NCI-H1105 treated with DMSO at 0.1 percent for 48 hours (cell line): ENCODE measurements around the gene PAFAH2.
A peak's percentile ranks its signal among the peaks of the same experiment; 100 is the strongest.
"Not testable (repeated sequence)": the region's sequence is repeated elsewhere in the genome, so short reads cannot be mapped to it uniquely, and the experiment has no call there.

Experiments used
- DNase-seq: peaks from one replicate; lab custom pipeline; 2025; lab: John Stamatoyannopoulos, UW

Gene PAFAH2

GRCh38 chr1:26010825-26011224, 13.0 kb upstream of the PAFAH2 start:
- no peak for DNase-seq

GRCh38 chr1:26009796-26010447, 12.1 kb upstream of the PAFAH2 start:
- peak; percentile 7 for DNase-seq

- DNase-seq: no peak
These were observed 8.8 kb upstream of the PAFAH2 start for GRCh38 chr1:26006710-26007109.

GRCh38 chr1:26005434-26006105, 7.7 kb upstream of the PAFAH2 start:
- no peak for DNase-seq

- no peak for DNase-seq
These were observed 5.9 kb upstream of the PAFAH2 start for GRCh38 chr1:26003756-26004155.

- DNase-seq: no peak
These were observed 5.4 kb upstream of the PAFAH2 start for GRCh38 chr1:26003262-26003661.

GRCh38 chr1:25999041-25999800, 1.4 kb upstream of the PAFAH2 start:
- DNase-seq: no peak

GRCh38 chr1:25996966-25997827, 666 bp downstream of the PAFAH2 start:
- no peak for DNase-seq

GRCh38 chr1:25994402-25995150, 3.3 kb downstream of the PAFAH2 start:
- no peak for DNase-seq

- no peak for DNase-seq
These were observed 4.5 kb downstream of the PAFAH2 start for GRCh38 chr1:25993197-25993951.

- DNase-seq: no peak
These were observed 5.1 kb downstream of the PAFAH2 start for GRCh38 chr1:25992689-25993171.

- no peak for DNase-seq
These were observed 5.8 kb downstream of the PAFAH2 start for GRCh38 chr1:25991937-25992688.

GRCh38 chr1:25990702-25991395, 7.0 kb downstream of the PAFAH2 start:
- DNase-seq: no peak

GRCh38 chr1:25990251-25990650, 7.6 kb downstream of the PAFAH2 start:
- DNase-seq: no peak

GRCh38 chr1:25989440-25990234, 8.2 kb downstream of the PAFAH2 start:
- DNase-seq: no peak

- DNase-seq: no peak
These were observed 9.9 kb downstream of the PAFAH2 start for GRCh38 chr1:25987951-25988350.

GRCh38 chr1:25986773-25987172, 11.1 kb downstream of the PAFAH2 start:
- not testable (repeated sequence) for DNase-seq

- DNase-seq: no peak
These were observed 12.2 kb downstream of the PAFAH2 start for GRCh38 chr1:25985670-25986069.
